OCI-LY1 (cell line): Measurements from ENCODE around the gene CARMIL1.
"Not testable (repeated sequence)": the region's sequence is repeated elsewhere in the genome, so short reads cannot be mapped to it uniquely, and the experiment has no call there.

Experiments
- H2AFZ ChIP-seq: fragments of 200-600 bp; sonication (generic), shearing (Covaris generic); 2 replicates; pipeline ENCODE4 v1.6.0; 2014; ENCODE audit warnings: antibody characterized with exemption, mild to moderate bottlenecking, low read length
- H3F3A ChIP-seq: fragments of 200-600 bp; sonication (generic), shearing (Covaris generic); 2 replicates; pipeline ENCODE4 v1.6.0; 2014; ENCODE audit warnings: mild to moderate bottlenecking, antibody characterized with exemption, low read length, moderate library complexity; ENCODE audit not compliant: insufficient read depth
- H3K27ac ChIP-seq: fragments of 200-600 bp; sonication (generic); 2 replicates; pipeline ENCODE4 v1.5.1; 2014; ENCODE audit warnings: low read length, mixed run types, mild to moderate bottlenecking, low read depth; ENCODE audit not compliant: poor library complexity, severe bottlenecking
- H3K27me3 ChIP-seq: fragments of 200-600 bp; sonication (generic); 2 replicates; pipeline ENCODE4 v1.6.0; 2014; ENCODE audit warnings: antibody characterized with exemption, mild to moderate bottlenecking, low read length, moderate library complexity; ENCODE audit not compliant: insufficient read depth
- H3K36me3 ChIP-seq: fragments of 200-600 bp; sonication (generic); 2 replicates; pipeline ENCODE4 v1.6.1; 2014; ENCODE audit warnings: mild to moderate bottlenecking, antibody characterized with exemption, low read length, moderate library complexity, mixed read lengths; ENCODE audit not compliant: insufficient read depth
- H3K4me1 ChIP-seq: fragments of 200-600 bp; sonication (generic); 2 replicates; pipeline ENCODE4 v1.5.1; 2014; ENCODE audit warnings: mild to moderate bottlenecking, low read length, moderate library complexity; ENCODE audit not compliant: insufficient read depth, severe bottlenecking
- H3K4me2 ChIP-seq: fragments of 200-600 bp; sonication (generic), shearing (Covaris generic); 2 replicates; pipeline ENCODE4 v1.6.1; 2014; ENCODE audit warnings: low read length
- H3K4me3 ChIP-seq: fragments of 200-600 bp; sonication (generic); 2 replicates; pipeline ENCODE4 v1.5.1; 2014; ENCODE audit warnings: low read length, low read depth, mild to moderate bottlenecking, mixed read lengths; ENCODE audit not compliant: poor library complexity, severe bottlenecking
- H3K79me2 ChIP-seq: fragments of 200-600 bp; shearing (Covaris generic); 2 replicates; pipeline ENCODE4 v1.6.1; 2016; ENCODE audit warnings: mixed run types, low read length, mixed read lengths; ENCODE audit not compliant: insufficient read depth
- H3K9ac ChIP-seq: fragments of 200-600 bp; sonication (generic), shearing (Covaris generic); 2 replicates; pipeline ENCODE4 v1.6.1; 2014; ENCODE audit warnings: mild to moderate bottlenecking, low read length, mixed read lengths
- H3K9me2 ChIP-seq: fragments of 200-600 bp; sonication (generic), shearing (Covaris generic); 2 replicates; pipeline ENCODE4 v1.6.1; 2014; ENCODE audit warnings: low read depth, mild to moderate bottlenecking, low read length, mixed read lengths
- H3K9me3 ChIP-seq: fragments of 200-600 bp; shearing (Covaris generic); 2 replicates; pipeline ENCODE4 v1.6.1; 2014; ENCODE audit warnings: low read length, mixed read lengths
- H4K20me1 ChIP-seq: fragments of 200-600 bp; sonication (generic), shearing (Covaris generic); 2 replicates; pipeline ENCODE4 v1.6.0; 2016; ENCODE audit warnings: mild to moderate bottlenecking, low read length; ENCODE audit not compliant: insufficient read depth
- CTCF ChIP-seq: fragments of 200-600 bp; sonication (generic), shearing (Covaris generic); IDR thresholded peaks from 2 replicates; pipeline ENCODE4 v1.5.1; 2017; ENCODE audit warnings: mild to moderate bottlenecking, antibody characterized with exemption, low read length, moderate library complexity, mixed read lengths
- EZH2 ChIP-seq: fragments of 200-600 bp; sonication (generic), shearing (Covaris generic); IDR thresholded peaks from 2 replicates; pipeline ENCODE4 v1.8.0; 2017; ENCODE audit warnings: borderline replicate concordance, mixed run types, mild to moderate bottlenecking, antibody characterized with exemption, low read length, moderate library complexity, mixed read lengths

CARMIL1 gene

GRCh38 chr6:25441663-25442270 lies 162.6 kb downstream of the CARMIL1 start:
- Histone ChIP-seq H3K36me3 (peaks cover 15% of the 10 kb centered on the region), H3K9me3 (no peaks in the 10 kb centered on the region), H3K27ac (peak overlapping the region; percentile 75), H3K4me1 (peaks cover 33% of the 10 kb centered on the region), H3K27me3 (no peaks in the 10 kb centered on the region), H4K20me1 (no peaks in the 10 kb centered on the region), H3K9me2 (no peaks in the 10 kb centered on the region), H3F3A (no peaks in the 10 kb centered on the region), H3K9ac (peak overlapping the region; percentile 43; the same call in 1 of the 2 replicates), H3K79me2 (no peaks in the 10 kb centered on the region), H2AFZ (no peak overlapping the region), H3K4me2 (peak overlapping the region; percentile 28), H3K4me3 (no peak overlapping the region)
- TF ChIP-seq EZH2: no peak
- TF ChIP-seq CTCF: no peak

GRCh38 chr6:25442898-25443297 lies 163.7 kb downstream of the CARMIL1 start:
- TF ChIP-seq EZH2 (no peak), CTCF (no peak)
- H3K9me3 ChIP-seq: no peaks in the 10 kb centered on the region
- peak overlapping the region; percentile 75 for H3K27ac ChIP-seq
- no peak overlapping the region for H3K4me3 ChIP-seq
- no peaks in the 10 kb centered on the region for H3K79me2 ChIP-seq
- no peak overlapping the region for H2AFZ ChIP-seq
- no peaks in the 10 kb centered on the region for H4K20me1 ChIP-seq
- peak overlapping the region; percentile 28; the same call in 1 of the 2 replicates for H3K4me2 ChIP-seq
- no peak overlapping the region for H3K9ac ChIP-seq
- H3K36me3 ChIP-seq: peaks cover 15% of the 10 kb centered on the region
- no peaks in the 10 kb centered on the region for H3K9me2 ChIP-seq
- H3K27me3 ChIP-seq: no peaks in the 10 kb centered on the region
- H3F3A ChIP-seq: no peaks in the 10 kb centered on the region
- peaks cover 36% of the 10 kb centered on the region for H3K4me1 ChIP-seq

- not testable (repeated sequence) for H3K79me2 ChIP-seq, H3K9ac ChIP-seq, H3K9me2 ChIP-seq, H3K4me3 ChIP-seq, H3F3A ChIP-seq, H3K9me3 ChIP-seq, H3K4me2 ChIP-seq, H4K20me1 ChIP-seq, H3K27me3 ChIP-seq, H3K27ac ChIP-seq, H2AFZ ChIP-seq
- H3K36me3 ChIP-seq: peaks cover 15% of the 10 kb centered on the region
- peaks cover 37% of the 10 kb centered on the region for H3K4me1 ChIP-seq
These were observed 165.3 kb downstream of the CARMIL1 start for GRCh38 chr6:25444521-25444920.
